Left renal pelvis (tissue), 4 donors: ENCODE results near the gene CDC42BPA. TPM values are rescaled to one million over a fixed set of nuclear protein-coding genes. Genes with fewer than 3 reads are reported as not detected.
"Not testable (repeated sequence)": the region's sequence is repeated elsewhere in the genome, so short reads cannot be mapped to it uniquely, and the experiment has no call there.

Experiments used
- DNase-seq, 4 donors: peaks; one replicate each; pipeline ENCODE4 v3.0.0-alpha.2; 2013; ENCODE audit warnings: low read depth in 4 of 4, low spot score in 3 of 4
- polyA plus RNA-seq, 4 donors: library from polyadenylated mRNA; unstranded; fragments of 120-200 nt; gene quantifications; one replicate each; pipeline ENCODE4 v1.2.1, GENCODE V29; 2013; ENCODE audit not compliant: insufficient read length in 4 of 4

CDC42BPA gene
- polyA plus RNA-seq, 4 donors, result 36.1 to 45.4 (median 42.9) TPM

DNA sequence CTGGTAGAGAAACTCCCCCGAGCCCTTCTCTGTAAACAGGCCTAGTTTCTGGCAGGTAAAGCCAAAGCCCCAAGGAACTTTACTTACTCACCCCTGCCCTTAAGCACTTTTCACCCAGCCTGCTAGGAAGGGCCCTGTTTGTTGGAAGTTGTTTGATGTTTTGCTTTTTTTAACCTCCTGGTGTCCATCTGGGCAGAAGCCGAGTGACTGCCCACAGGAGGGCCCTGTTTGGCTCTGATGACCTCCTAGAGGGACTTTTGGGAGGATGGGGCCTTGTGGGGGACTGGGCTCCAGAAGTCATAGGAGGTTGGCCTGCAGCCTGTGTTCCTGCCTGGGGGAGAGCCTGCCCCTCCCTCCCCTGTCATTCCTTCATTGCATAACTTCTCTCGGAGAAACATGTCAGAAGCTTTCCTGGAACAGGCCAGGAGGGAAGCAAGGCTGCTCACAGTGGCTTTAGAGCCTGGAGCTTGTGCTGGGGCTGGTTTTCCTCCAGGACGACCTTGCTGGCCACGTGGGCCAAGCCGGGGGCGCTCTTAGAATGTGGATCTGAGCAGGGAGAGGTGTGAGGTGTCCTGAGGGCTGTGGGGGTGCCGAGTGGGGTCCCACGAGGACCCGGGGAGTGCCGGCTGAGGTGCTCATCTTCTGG, 344.3 kb downstream of the CDC42BPA start:
- DNase-seq, result no peak

DNA sequence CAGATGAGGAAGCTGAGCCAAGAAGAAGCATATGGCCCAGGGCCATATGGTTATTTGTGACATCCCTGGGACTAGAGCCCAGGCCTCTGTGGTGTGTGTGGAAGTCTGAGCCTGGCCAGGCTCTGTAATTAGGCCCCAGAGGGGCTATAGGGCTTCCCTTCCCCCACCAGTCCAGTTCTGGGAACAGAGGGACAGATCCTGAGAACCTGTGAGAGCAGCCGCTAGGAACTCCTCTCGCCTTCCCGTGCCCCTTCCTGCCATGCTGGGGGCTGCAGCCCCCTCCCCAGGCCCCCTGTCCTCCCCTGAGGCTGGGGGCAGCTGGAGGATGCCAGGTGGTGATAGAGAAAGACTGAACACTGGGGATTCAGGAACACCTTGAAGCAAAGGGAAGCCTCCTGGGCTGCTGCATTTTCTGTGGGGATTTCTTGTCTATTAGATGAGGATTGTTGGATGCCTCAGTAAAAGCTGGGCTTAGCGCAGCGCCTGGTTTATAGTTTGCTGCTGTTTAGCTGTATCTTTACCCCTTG, 344.9 kb downstream of the CDC42BPA start:
- no peak for DNase-seq

- DNase-seq, result no peak
Measured at GRCh38 chr1:226972931-226973330, 345.4 kb downstream of the CDC42BPA start.

DNA sequence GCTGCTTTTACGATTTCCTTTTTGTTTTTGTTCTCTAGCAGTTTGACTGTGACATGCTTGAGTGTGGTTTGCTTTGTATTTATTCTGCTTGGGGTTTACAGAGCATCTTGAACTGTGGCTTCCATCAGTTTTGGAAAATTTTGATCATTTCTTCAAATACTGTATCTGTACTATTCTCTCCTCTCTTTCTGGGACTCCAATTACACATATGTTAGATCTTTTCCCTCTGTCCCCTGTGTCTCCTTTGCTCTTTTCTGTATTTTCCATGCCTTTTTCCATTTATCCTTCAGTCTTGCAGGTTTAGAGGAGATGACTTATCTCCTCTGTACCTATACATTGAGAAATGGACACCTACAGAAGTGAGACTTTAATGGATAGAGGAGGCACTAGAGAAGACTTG, 346.5 kb downstream of the CDC42BPA start:
- no peak for DNase-seq

- no peak for DNase-seq
Measured at GRCh38 chr1:226967665-226968064, 350.6 kb downstream of the CDC42BPA start.

DNA sequence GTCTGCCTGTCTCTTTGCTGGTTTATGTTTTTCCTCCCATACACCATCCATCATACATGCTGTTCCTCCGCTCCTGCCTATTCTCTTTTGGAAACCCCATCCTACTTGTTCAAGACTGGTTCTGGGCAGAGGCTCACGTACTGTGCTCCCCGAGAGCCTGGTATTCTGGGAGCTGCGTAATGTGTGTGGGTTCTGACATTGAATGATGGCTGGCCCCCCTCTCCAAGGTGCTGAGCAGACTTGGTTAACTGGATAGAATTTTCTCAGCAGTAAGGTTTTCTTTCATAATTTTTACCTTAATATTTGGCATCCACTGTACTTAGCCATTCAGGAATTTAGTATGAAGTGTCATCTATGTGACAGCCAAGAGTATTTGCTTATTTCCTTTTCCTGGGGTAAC, 351.6 kb downstream of the CDC42BPA start:
- no peak for DNase-seq

DNA sequence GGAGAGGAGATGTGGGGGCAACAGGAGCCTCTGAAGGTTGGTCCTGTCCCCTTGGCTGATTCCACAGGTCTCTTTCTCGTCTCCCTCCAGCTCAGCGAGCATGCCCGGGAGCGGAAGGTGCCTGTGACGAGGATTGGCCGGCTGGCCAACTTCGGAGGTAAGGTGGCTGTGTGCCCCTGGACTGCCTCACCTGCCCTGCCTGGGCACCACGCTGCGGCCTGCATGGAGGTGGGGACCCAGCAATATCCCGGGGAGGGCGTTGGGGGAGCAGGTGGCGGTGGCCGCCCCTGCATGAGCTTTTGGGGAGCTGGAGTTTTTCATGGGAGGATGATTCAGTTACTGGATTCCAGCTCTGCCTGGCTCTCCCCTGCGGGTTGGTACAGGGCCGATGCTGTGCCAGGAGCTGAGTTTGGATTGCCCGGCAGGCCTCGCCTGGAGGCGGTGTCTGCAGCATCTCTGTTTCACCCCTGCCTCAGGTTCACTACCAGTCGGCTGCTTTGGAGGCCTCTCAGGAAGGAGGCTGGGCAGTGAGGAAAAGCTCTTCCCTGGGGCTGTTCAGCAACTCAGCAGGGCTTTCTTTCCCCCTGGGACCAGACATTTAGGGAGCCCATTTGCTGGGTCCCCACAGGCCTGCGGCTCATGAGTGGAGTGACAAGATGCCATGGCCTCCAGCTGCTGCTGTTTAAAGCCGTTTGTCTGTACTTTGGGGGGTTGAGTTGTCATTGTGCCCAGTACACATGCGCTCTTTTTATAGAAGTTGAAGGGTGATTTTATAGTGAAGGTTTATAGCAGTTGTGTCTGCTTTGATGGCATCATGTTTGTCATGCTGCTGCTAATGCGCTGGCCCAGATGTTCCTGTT, 352.5 kb downstream of the CDC42BPA start:
- DNase-seq, result no peak

DNA sequence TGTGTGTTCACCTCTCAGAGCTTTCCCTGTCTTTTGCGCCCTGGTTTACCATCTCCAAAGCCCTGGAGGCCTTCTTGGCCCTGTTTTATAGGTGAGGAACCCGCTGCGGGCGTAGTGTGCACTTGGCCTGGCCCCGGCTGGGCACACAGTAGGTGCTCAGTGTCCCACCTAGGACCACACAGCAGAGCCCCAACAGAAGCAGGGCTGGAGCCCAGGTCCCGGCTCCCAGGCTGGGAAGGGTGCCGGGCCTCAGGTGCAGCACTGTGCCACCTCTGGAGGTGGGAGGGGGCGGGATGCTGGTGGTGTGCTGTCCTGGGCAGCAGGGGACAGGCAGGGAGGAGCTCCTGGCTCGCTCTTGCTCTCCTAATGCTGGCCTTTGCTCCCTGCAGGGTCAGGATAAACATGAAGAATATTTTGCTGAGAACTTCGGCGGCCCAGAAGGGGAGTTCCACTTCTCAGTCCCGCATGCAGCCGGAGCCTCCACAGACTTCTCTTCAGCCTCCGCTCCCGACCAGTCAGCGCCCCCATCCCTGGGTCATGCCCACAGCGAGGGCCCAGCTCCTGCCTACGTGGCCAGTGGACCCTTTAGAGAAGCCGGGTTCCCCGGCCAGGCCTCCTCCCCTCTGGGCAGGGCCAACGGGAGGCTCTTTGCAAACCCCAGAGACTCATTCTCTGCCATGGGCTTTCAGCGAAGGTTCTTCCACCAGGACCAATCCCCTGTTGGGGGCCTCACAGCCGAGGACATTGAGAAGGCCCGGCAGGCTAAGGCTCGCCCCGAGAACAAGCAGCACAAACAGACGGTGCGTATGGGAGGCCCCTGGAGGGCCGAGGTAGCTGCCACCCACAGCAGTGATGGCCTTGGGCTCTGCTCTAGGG, 353.4 kb downstream of the CDC42BPA start:
- DNase-seq, result no peak

DNA sequence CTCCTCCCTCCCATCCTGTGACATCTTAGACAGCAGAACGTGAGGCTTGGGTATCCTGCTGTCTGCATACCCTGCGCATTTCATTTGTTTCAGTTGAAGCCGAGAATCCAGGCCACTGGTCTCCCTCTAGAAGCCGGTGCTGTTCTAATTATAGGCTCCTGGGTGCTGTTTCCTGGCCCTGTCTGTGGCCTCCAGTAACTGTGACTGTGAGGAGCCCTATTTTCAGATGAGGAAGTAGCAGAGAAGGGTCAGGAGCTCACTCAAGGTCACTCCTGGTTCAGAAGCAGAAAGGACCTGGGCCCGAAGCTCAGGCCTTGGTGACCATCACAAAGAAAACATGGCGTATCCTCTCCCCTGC, 354.2 kb downstream of the CDC42BPA start:
- no peak for DNase-seq

- no peak for DNase-seq
Measured at GRCh38 chr1:226962421-226963391, 355.6 kb downstream of the CDC42BPA start.

DNA sequence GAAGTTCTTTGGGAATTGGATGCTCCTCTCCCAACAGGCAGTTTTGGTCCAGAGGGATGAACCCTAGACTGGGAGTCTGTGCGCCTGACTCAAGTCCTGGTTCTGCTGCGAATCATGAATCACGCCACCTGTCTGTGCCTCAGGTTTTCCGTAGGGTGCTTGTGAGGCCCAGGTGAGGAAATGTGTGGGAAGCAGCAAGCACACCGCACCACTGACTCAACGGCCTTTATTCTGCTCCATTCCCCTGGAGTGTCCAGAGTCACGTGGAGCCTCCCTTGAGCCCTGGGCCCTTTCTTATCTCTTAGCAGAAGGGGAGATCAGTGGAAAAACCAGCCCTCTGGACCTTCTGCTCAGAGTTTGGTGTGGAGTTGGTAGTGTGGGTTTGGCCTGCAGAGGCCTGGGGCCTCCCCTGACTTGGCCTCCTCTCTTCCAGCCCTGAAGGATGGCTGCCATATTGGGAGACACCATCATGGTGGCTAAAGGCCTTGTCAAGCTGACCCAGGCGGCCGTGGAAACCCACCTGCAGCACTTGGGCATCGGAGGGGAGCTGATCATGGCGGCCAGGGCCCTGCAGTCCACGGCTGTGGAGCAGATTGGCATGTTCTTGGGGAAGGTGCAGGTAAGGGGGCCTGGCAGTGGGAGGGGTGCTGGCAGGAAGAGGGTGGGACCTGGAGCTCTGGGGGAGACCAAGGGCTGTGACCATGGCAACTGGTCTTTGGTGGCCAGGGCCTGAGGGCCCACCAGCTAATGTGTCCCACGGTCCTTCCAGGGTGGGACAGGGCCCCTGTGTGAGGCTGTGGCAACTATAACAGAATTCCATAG, 357.1 kb downstream of the CDC42BPA start:
- DNase-seq, result no peak

DNA sequence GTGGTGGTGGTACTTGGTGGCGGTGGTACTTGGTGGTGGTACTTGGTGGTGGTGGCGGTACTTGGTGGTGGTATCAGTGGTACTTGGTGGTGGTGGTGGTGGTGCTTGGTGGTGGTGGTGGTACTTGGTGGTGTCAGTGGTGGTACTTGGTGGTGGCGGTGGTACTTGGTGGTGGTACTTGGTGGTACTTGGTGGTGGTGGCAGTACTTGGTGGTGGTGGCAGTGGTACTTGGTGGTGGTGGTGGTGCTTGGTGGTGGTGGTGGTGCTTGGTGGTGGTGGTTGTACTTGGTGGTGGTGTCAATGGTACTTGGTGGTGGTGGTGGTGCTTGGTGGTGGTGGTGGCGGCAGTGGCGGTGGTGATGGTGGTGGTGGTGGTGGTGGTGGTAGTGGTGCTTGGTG, 358.0 kb downstream of the CDC42BPA start:
- DNase-seq, result no peak

DNA sequence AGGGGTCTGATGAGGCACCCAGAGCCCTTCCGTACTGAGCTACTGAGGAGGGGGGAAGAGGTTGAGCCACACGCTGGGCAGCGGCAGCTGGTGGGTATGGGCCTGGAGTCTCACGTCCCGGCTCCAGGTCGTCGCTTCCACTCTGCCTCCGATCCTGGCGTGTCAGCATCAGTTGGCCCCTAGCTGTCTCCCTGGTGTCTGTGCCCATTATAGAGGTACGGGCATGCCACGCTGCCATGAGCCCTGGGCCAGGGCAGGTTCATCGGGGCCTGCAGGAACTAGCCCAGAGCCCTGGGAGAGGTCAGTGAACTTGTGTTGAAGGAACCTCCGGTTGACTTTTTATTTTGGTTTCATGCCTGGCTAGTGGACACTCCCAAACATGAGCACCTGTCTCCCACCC, 360.0 kb downstream of the CDC42BPA start:
- no peak for DNase-seq

DNA sequence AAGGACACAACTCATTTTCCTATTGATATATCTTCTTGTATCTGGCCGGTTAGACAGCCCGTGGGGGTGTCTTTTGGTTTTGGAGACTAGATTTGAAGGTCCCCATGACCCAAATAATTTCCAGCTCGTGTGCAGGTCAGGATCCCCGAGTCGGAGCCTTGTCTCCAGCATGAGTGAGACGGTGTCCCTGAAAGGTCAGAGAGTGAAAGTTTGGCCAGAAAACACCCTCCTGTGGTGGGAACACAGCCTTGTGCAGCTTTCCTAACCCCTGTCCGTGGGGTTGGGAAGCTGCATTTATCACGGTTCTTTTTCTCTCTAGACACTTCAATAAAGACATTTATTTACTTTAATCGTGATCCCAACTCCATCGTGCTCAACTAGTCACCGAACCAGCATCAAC, 360.6 kb downstream of the CDC42BPA start:
- DNase-seq, result no peak

- no peak for DNase-seq
Measured at GRCh38 chr1:226956942-226957713, 361.2 kb downstream of the CDC42BPA start.

DNA sequence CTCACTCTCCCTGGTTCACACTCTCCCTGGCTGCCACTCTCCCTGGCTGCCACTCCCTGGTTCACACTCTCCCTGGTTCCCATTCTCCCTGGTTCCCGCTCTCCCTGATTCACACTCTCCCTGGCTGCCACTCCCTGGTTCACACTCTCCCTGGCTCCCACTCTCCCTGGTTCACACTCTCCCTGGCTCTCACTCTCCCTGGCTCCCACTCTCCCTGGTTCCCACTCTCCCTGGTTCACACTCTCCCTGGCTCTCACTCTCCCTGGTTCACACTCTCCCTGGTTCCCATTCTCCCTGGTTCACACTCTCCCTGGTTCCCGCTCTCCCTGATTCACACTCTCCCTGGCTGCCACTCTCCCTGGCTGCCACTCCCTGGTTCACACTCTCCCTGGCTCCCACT, 362.4 kb downstream of the CDC42BPA start:
- not testable (repeated sequence) for DNase-seq

GRCh38 chr1:226954777-226955176, 363.5 kb downstream of the CDC42BPA start:
- DNase-seq, result no peak

- DNase-seq, result no peak
Measured at GRCh38 chr1:226954337-226954736, 364.0 kb downstream of the CDC42BPA start.
